Rectal smooth muscle tissue (tissue), 1 donor: ENCODE results near the gene ADPRHL1.
"Not testable (repeated sequence)": the region's sequence is repeated elsewhere in the genome, so short reads cannot be mapped to it uniquely, and the experiment has no call there.

ENCODE experiments used
- H3K27ac ChIP-seq: one replicate; pipeline ENCODE4 v1.7.0; 2013; ENCODE audit warnings: low read depth, low read length, inconsistent platforms
- H3K27me3 ChIP-seq: one replicate; pipeline ENCODE4 v1.7.0; 2013; ENCODE audit warnings: low read length; ENCODE audit not compliant: control insufficient read depth, insufficient read depth
- H3K36me3 ChIP-seq: one replicate; pipeline ENCODE4 v1.7.0; 2013; ENCODE audit warnings: low read length; ENCODE audit not compliant: control insufficient read depth, insufficient read depth
- H3K4me1 ChIP-seq: one replicate; pipeline ENCODE4 v1.7.0; 2013; ENCODE audit warnings: low read length; ENCODE audit not compliant: control insufficient read depth, insufficient read depth
- H3K4me3 ChIP-seq: one replicate; pipeline ENCODE4 v1.7.0; 2013; ENCODE audit warnings: low read length
- H3K9ac ChIP-seq: one replicate; pipeline ENCODE4 v1.7.0; 2013; ENCODE audit warnings: low read length

Gene ADPRHL1

GRCh38 chr13:113393563-113394338 lies 59.5 kb downstream of the ADPRHL1 start:
- Histone ChIP-seq H3K4me3 (peak overlapping the region; percentile 77), H3K27me3 (no peaks in the 10 kb centered on the region), H3K27ac (no peak overlapping the region), H3K9ac (no peak overlapping the region), H3K36me3 (no peaks in the 10 kb centered on the region), H3K4me1 (peaks cover 2% of the 10 kb centered on the region)

- Histone ChIP-seq H3K4me3 (peak overlapping the region; percentile 77), H3K27ac (no peak overlapping the region), H3K36me3 (no peaks in the 10 kb centered on the region), H3K9ac (no peak overlapping the region), H3K4me1 (peaks cover 2% of the 10 kb centered on the region), H3K27me3 (no peaks in the 10 kb centered on the region)
These were observed 60.1 kb downstream of the ADPRHL1 start for GRCh38 chr13:113393226-113393562.

GRCh38 chr13:113390874-113391497 lies 62.3 kb downstream of the ADPRHL1 start:
- no peaks in the 10 kb centered on the region for H3K36me3 ChIP-seq
- no peak overlapping the region for H3K4me3 ChIP-seq
- H3K9ac ChIP-seq = no peak overlapping the region
- H3K27ac ChIP-seq = no peak overlapping the region
- peaks cover 2% of the 10 kb centered on the region for H3K4me1 ChIP-seq
- no peaks in the 10 kb centered on the region for H3K27me3 ChIP-seq

GRCh38 chr13:113389586-113389985 lies 63.7 kb downstream of the ADPRHL1 start:
- not testable (repeated sequence) for H3K4me1 ChIP-seq, H3K27ac ChIP-seq, H3K36me3 ChIP-seq, H3K27me3 ChIP-seq, H3K9ac ChIP-seq, H3K4me3 ChIP-seq

GRCh38 chr13:113387396-113387795 lies 65.9 kb downstream of the ADPRHL1 start:
- Histone ChIP-seq H3K27me3 (no peaks in the 10 kb centered on the region), H3K4me3 (no peak overlapping the region), H3K4me1 (no peaks in the 10 kb centered on the region), H3K27ac (no peak overlapping the region), H3K9ac (no peak overlapping the region), H3K36me3 (no peaks in the 10 kb centered on the region)

GRCh38 chr13:113383089-113383488 lies 70.2 kb downstream of the ADPRHL1 start:
- Histone ChIP-seq H3K4me1 (no peaks in the 10 kb centered on the region), H3K27ac (no peak overlapping the region), H3K9ac (no peak overlapping the region), H3K27me3 (no peaks in the 10 kb centered on the region), H3K36me3 (no peaks in the 10 kb centered on the region), H3K4me3 (no peak overlapping the region)

- not testable (repeated sequence) for H3K9ac ChIP-seq, H3K36me3 ChIP-seq, H3K4me3 ChIP-seq, H3K4me1 ChIP-seq, H3K27me3 ChIP-seq, H3K27ac ChIP-seq
These were observed 70.7 kb downstream of the ADPRHL1 start for GRCh38 chr13:113382542-113382941.

- no peak overlapping the region for H3K4me3 ChIP-seq
- no peaks in the 10 kb centered on the region for H3K36me3 ChIP-seq
- no peaks in the 10 kb centered on the region for H3K27me3 ChIP-seq
- H3K9ac ChIP-seq = no peak overlapping the region
- H3K27ac ChIP-seq = no peak overlapping the region
- H3K4me1 ChIP-seq = no peaks in the 10 kb centered on the region
These were observed 74.5 kb downstream of the ADPRHL1 start for GRCh38 chr13:113378825-113379224.

GRCh38 chr13:113374511-113375175 lies 78.6 kb downstream of the ADPRHL1 start:
- H3K27ac ChIP-seq = no peak overlapping the region
- no peaks in the 10 kb centered on the region for H3K4me1 ChIP-seq
- H3K9ac ChIP-seq = no peak overlapping the region
- H3K27me3 ChIP-seq = no peaks in the 10 kb centered on the region
- no peak overlapping the region for H3K4me3 ChIP-seq
- H3K36me3 ChIP-seq = no peaks in the 10 kb centered on the region

GRCh38 chr13:113373811-113374485 lies 79.3 kb downstream of the ADPRHL1 start:
- H3K4me1 ChIP-seq = no peaks in the 10 kb centered on the region
- H3K36me3 ChIP-seq = no peaks in the 10 kb centered on the region
- H3K9ac ChIP-seq = no peak overlapping the region
- no peaks in the 10 kb centered on the region for H3K27me3 ChIP-seq
- no peak overlapping the region for H3K27ac ChIP-seq
- H3K4me3 ChIP-seq = no peak overlapping the region

- not testable (repeated sequence) for H3K4me3 ChIP-seq, H3K36me3 ChIP-seq, H3K4me1 ChIP-seq, H3K27ac ChIP-seq, H3K9ac ChIP-seq, H3K27me3 ChIP-seq
These were observed 81.6 kb downstream of the ADPRHL1 start for GRCh38 chr13:113371701-113372100.

GRCh38 chr13:113371061-113371460 lies 82.2 kb downstream of the ADPRHL1 start:
- Histone ChIP-seq H3K4me1 (no peaks in the 10 kb centered on the region), H3K27me3 (no peaks in the 10 kb centered on the region), H3K9ac (no peak overlapping the region), H3K36me3 (no peaks in the 10 kb centered on the region), H3K4me3 (no peak overlapping the region), H3K27ac (no peak overlapping the region)
